HG03342 (cell line): ENCODE data around the gene SMNDC1.
A peak's percentile ranks its signal among the peaks of the same experiment; 100 is the strongest.

Experiments
- ATAC-seq: cut with Tn5 transposase; IDR thresholded peaks from one replicate; pipeline ENCODE4 v1.9.1; 2021; ENCODE audit warnings: mild to moderate bottlenecking, moderate library complexity; ENCODE audit not compliant: unreplicated experiment

Gene SMNDC1

GRCh38 chr10:110330675-110331074 lies 26.0 kb upstream of the SMNDC1 start:
- no peak for ATAC-seq

DNA sequence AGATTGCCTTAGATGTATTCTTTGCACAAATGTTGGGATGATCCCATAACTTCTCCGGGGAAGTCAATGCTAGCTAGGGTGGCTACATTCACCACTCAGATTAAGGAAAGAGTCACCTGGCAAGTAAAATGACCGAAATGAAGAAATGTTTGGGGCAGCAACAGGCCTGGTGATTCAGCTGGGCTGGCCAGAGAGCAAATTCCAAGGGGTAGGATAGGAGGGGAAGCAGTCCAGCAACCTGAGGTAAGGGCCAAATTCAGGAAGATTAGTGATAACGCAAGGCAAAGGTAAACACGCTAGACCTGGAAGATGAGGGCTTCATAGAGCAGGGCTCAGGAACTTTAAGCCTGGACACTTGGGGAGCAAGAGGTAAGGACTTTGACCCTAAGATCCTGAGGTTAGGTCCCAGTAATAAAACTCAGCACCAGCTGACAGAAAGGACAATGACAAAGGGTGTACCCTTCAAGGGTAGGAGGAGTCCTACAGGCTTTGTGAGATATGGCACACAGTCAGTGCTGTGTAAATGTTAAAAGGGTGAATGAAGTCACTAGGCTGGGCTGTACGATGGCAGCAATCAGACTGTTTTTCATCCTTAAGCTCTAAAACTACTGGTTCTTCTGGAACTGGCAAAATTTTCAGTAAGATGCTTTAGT lies 22.7 kb upstream of the SMNDC1 start:
- ATAC-seq, result no peak

GRCh38 chr10:110326351-110327032 lies 21.8 kb upstream of the SMNDC1 start:
- no peak for ATAC-seq

DNA sequence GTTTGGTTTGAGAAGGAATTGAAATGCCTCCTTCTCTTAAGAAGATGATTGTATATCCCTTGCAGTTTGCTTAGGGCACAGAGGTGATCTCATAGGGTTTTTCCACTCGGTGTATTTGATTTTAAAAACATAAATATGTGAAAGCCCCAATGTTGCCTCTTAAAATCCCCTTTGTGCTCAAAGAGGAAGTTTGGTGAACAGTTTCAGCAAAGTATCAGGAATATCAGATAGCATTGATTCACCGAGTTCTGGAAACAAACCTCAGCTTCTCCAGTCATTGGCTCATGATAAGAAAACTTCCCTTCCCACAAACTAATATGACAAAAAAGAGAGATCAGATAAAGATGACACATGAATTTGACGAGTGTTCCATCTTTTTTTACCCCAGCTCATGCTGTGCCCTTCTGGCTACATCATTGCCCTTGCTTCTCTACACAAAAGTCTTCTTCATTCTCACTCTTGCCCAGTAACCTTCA lies 20.1 kb upstream of the SMNDC1 start:
- ATAC-seq, result peak; percentile 68

DNA sequence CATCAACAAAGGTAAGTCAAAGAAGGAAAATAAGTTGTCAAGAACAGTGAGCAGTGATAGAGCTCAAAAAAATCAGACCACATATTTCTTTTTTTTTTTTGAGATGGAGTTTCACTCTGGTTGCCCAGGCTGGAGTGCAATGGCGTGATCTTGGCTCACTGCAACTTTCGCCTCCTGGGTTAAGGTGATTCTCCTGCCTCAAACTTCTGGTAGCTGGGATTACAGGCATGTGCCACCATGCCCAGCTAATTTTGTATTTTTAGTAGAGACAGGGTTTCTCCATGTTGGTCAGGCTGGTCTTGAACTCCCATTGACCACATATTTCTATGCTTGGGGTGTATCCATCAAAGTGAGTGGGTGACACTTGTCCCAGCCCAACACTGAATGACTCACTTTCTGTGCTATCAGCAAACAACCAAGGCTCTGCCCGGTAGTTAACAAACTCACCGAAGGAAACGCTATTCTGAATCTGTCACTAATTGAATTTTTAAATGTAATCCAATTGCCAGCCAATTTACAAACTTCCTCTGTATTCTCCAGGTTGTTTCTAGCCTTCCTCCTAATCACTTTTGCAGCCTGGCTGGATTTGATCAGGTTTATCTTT lies 19.6 kb upstream of the SMNDC1 start:
- ATAC-seq, result peak; percentile 54

DNA sequence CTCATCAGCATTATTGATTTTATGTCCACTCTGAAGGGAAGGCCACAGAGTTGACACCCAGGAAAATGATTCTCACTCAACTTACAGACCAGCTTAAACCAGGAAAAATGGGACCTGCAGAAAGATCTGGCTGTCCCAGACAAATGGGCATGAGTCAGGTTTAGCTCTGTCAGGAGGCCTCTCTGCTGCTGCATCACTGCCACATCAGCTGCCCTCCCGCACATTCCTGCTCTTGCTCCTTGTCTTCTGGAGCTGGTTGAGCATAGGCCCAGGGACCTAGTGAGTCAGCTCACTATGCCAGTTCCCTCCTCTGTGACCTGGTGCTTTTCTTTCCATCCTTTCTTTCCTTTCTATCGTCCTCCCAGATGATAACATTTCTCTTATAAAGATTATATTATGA lies 18.8 kb upstream of the SMNDC1 start:
- no peak for ATAC-seq

DNA sequence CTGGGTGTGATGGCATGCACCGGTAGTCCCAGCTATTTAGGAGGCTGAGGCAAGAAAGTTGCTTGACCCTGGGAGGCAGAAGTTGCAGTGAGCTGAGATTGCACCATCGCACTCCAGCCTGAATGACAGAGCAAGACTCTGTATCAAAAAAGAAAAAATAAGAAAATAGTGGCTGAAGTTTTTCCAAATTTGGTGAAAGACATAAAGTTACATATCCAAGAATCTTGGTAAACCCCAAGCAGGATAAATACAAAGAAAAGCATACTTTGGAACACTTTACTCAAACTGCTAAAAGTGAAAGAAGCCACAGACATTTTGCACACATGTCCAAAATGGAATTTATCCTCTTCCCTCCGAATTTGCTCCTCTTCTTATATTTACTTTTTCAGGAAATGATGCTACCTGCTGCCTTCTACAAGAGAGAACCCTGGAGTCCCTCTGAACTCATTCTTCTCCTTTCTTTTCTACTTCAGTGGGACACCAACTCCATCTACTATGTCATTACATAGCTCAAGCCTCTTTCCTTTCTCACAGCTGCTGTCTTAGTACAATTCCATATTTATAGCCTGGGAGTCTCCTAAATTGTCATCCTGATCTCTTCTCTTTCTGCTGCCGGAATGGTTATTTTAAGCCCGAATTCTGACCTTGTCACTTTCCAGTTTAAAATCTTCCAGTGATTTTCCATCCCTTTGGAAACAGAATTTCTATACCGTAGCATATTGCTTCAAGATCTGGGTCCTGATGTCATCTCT lies 17.3 kb upstream of the SMNDC1 start:
- no peak for ATAC-seq

GRCh38 chr10:110317866-110318850 lies 13.4 kb upstream of the SMNDC1 start:
- no peak for ATAC-seq

DNA sequence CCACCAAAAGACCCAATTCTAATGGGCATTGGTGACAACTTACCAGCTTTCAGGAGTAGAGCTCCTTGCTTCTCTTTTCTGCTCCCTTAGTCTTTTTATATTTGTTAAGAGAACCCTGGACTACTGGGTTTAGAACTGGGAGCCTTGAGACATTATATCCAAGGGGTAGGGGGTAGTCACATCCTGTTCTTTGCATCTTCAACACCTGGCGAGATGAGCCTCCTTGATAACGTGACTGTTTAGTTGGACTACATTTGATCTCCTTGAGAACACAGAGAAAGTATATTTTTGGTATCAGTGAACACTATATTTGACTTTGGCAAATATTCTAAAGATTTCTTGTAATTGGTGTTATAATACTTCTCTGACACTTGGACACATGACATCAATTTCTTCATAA lies 9.0 kb upstream of the SMNDC1 start:
- no peak for ATAC-seq

DNA sequence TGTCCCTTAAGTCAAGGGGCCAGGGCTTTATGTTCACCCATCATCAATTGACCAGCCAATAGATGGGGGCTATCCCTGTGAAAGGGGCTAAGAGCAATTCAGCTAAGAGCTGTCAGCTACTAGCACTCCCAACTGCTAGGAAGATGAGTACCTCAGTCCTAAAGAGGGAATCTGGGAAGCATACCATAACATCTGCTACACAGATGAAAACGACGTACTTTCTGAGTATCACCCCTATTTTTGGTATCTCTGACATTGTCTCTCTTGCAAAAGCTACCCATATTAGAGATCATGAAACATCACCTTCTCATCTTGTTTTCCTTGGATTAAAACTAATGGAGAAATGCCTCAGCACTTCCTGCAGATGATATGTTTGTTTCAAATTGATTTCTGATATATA lies 7.5 kb upstream of the SMNDC1 start:
- ATAC-seq, result no peak

- ATAC-seq, result peak; percentile 68
Measured at GRCh38 chr10:110311357-110311949, 6.7 kb upstream of the SMNDC1 start.

GRCh38 chr10:110310741-110311140 lies 6.0 kb upstream of the SMNDC1 start:
- ATAC-seq, result no peak

- no peak for ATAC-seq
Measured at GRCh38 chr10:110307805-110308204, 3.1 kb upstream of the SMNDC1 start.

- no peak for ATAC-seq
Measured at GRCh38 chr10:110306452-110306768, 1.7 kb upstream of the SMNDC1 start.

- peak; percentile 50 for ATAC-seq
Measured at GRCh38 chr10:110305767-110306451, 1.2 kb upstream of the SMNDC1 start.

GRCh38 chr10:110304394-110304779 lies 333 bp downstream of the SMNDC1 start:
- peak; percentile 33 for ATAC-seq

GRCh38 chr10:110303681-110304080 lies 1.0 kb downstream of the SMNDC1 start:
- no peak for ATAC-seq

DNA sequence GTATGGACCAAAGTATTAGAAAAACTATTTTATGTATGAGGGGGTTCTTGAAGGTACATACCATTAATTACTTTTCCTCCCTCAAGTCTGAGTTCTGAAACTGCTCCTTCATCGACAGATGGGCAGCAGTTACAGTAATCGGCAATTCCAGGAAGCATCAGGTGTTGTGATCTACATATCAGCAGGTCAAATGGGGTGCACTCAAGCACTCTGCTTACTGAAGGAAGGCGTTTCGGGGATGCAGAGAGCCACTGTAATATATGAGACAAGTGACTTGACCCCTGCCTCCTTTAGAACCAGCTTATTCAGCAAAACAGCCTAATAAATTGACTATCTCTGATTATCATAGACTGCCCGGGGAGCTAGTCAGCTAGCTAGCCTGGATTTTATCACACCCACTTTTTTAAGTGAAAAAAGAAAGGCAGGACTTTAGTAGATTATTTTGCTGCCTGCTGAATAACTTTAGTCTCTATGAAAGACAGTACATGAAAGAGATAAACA lies 4.2 kb downstream of the SMNDC1 start:
- no peak for ATAC-seq

GRCh38 chr10:110296966-110297365 lies 7.8 kb downstream of the SMNDC1 start:
- ATAC-seq, result no peak
